Epithelial cell of esophagus (primary cell): Measurements from ENCODE around the gene AUTS2.

Experiments used
- DNase-seq: peaks from one replicate; pipeline ENCODE4 v3.0.0; 2010; ENCODE audit warnings: low read depth
- H3K4me3 ChIP-seq: 2 replicates; pipeline ENCODE4 v1.5.1; 2011; ENCODE audit warnings: mild to moderate bottlenecking, low read length, control low read depth
- TF ChIP-seq, protein P1 (sequence below): IDR thresholded peaks from 2 replicates; pipeline ENCODE4 v1.5.1; 2011; ENCODE audit warnings: low read depth, mild to moderate bottlenecking, low read length, control low read depth, inconsistent platforms; ENCODE audit not compliant: insufficient read depth; ENCODE audit errors: missing control alignments

AUTS2 gene

GRCh38 chr7:70834424-70834823, 1236.1 kb downstream of the AUTS2 start:
- no peak overlapping the region for H3K4me3 ChIP-seq
- no peak for DNase-seq
- TF ChIP-seq, protein P1, sequence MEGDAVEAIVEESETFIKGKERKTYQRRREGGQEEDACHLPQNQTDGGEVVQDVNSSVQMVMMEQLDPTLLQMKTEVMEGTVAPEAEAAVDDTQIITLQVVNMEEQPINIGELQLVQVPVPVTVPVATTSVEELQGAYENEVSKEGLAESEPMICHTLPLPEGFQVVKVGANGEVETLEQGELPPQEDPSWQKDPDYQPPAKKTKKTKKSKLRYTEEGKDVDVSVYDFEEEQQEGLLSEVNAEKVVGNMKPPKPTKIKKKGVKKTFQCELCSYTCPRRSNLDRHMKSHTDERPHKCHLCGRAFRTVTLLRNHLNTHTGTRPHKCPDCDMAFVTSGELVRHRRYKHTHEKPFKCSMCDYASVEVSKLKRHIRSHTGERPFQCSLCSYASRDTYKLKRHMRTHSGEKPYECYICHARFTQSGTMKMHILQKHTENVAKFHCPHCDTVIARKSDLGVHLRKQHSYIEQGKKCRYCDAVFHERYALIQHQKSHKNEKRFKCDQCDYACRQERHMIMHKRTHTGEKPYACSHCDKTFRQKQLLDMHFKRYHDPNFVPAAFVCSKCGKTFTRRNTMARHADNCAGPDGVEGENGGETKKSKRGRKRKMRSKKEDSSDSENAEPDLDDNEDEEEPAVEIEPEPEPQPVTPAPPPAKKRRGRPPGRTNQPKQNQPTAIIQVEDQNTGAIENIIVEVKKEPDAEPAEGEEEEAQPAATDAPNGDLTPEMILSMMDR, result no peak

GRCh38 chr7:70835658-70836057, 1237.4 kb downstream of the AUTS2 start:
- H3K4me3 ChIP-seq, result no peak overlapping the region
- TF ChIP-seq, protein P1, result no peak
- DNase-seq, result no peak

GRCh38 chr7:70836279-70836678, 1238.0 kb downstream of the AUTS2 start:
- H3K4me3 ChIP-seq, result no peak overlapping the region
- TF ChIP-seq, protein P1, result no peak
- DNase-seq, result no peak

- TF ChIP-seq, protein P1, result no peak
- no peak for DNase-seq
- no peak overlapping the region for H3K4me3 ChIP-seq
Observed at GRCh38 chr7:70836946-70837345, 1238.7 kb downstream of the AUTS2 start.

GRCh38 chr7:70837589-70837988, 1239.3 kb downstream of the AUTS2 start:
- no peak overlapping the region for H3K4me3 ChIP-seq
- DNase-seq, result no peak
- TF ChIP-seq, protein P1, result no peak

- no peak for DNase-seq
- TF ChIP-seq, protein P1, result no peak
- no peak overlapping the region for H3K4me3 ChIP-seq
Observed at GRCh38 chr7:70838292-70838907, 1240.1 kb downstream of the AUTS2 start.
